22Rv1 (cell line): ENCODE measurements around the gene SULT1C2.

Source experiments
- H3K27ac ChIP-seq: fragments of 450-650 bp; 2 replicates; pipeline ENCODE4 v1.5.1; 2017
- CTCF ChIP-seq: fragments of 450-650 bp; IDR thresholded peaks from 2 replicates; pipeline ENCODE4 v1.5.1; 2017; ENCODE audit warnings: mild to moderate bottlenecking
- ZFX ChIP-seq: fragments of 450-650 bp; IDR thresholded peaks from 2 replicates; pipeline ENCODE4 v1.6.1; 2017; ENCODE audit warnings: antibody characterized with exemption, borderline replicate concordance

SULT1C2 gene

GRCh38 chr2:108315444-108315934, 26.8 kb downstream of the SULT1C2 start:
- no peak overlapping the region for H3K27ac ChIP-seq
- no peak for TF ChIP-seq ZFX
- no peak for TF ChIP-seq CTCF

GRCh38 chr2:108316033-108316432, 27.3 kb downstream of the SULT1C2 start:
- no peak for TF ChIP-seq ZFX
- TF ChIP-seq CTCF, result no peak

GRCh38 chr2:108316461-108317258, 28.0 kb downstream of the SULT1C2 start:
- no peak overlapping the region for H3K27ac ChIP-seq
- no peak for TF ChIP-seq ZFX
- TF ChIP-seq CTCF, result no peak

More at GRCh38 chr2:108316033-108316432, 27.3 kb downstream of the SULT1C2 start:
- no peak overlapping the region for H3K27ac ChIP-seq

- no peak for TF ChIP-seq ZFX
- no peak for TF ChIP-seq CTCF
- H3K27ac ChIP-seq, result no peak overlapping the region
Measured at GRCh38 chr2:108320326-108320922, 31.7 kb downstream of the SULT1C2 start.

- TF ChIP-seq CTCF, result no peak
- no peak for TF ChIP-seq ZFX
- no peak overlapping the region for H3K27ac ChIP-seq
Measured at GRCh38 chr2:108323619-108324018, 34.9 kb downstream of the SULT1C2 start.

GRCh38 chr2:108324531-108325255, 36.0 kb downstream of the SULT1C2 start:
- no peak overlapping the region for H3K27ac ChIP-seq
- TF ChIP-seq CTCF, result no peak
- no peak for TF ChIP-seq ZFX

GRCh38 chr2:108325756-108326155, 37.1 kb downstream of the SULT1C2 start:
- H3K27ac ChIP-seq, result no peak overlapping the region

More at GRCh38 chr2:108325756-108326155, 37.1 kb downstream of the SULT1C2 start:
- TF ChIP-seq ZFX (no peak), CTCF (no peak)
